GM19025 (cell line): ENCODE data around the gene ATP5F1E.
"Not testable (repeated sequence)": the region's sequence is repeated elsewhere in the genome, so short reads cannot be mapped to it uniquely, and the experiment has no call there.

Source experiments
- ATAC-seq: cut with Tn5 transposase; IDR thresholded peaks from one replicate; pipeline ENCODE4 v1.9.1; 2021; ENCODE audit warnings: mild to moderate bottlenecking, low read depth, moderate library complexity; ENCODE audit not compliant: unreplicated experiment

Gene ATP5F1E

DNA sequence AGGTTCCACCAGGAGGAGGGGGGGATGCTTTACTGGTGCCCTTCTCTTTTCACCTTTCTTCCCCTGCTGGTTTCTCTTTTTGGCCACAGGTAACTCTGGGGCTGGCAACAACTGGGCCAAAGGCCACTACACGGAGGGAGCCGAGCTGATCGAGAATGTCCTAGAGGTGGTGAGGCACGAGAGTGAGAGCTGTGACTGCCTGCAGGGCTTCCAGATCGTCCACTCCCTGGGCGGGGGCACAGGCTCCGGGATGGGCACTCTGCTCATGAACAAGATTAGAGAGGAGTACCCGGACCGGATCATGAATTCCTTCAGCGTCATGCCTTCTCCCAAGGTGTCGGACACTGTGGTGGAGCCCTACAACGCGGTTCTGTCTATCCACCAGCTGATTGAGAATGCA lies 8.5 kb downstream of the ATP5F1E start:
- no peak for ATAC-seq

DNA sequence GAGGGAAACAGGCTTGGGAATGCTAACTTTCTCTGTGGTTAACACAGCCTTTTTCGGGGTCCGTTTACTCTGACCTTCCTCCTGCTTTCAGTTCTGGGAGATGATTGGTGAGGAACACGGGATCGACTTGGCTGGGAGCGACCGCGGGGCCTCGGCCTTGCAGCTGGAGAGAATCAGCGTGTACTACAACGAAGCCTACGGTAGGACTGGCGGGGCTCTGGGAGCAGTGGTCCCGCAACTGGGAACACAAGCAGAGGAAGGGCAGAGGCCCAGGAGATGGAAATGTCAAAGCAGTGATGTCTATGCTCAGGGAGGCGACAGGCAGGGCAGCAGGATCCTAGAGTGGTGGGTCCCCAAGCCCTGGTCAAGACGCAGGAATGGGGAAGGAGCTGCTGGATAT lies 9.4 kb downstream of the ATP5F1E start:
- ATAC-seq: no peak

DNA sequence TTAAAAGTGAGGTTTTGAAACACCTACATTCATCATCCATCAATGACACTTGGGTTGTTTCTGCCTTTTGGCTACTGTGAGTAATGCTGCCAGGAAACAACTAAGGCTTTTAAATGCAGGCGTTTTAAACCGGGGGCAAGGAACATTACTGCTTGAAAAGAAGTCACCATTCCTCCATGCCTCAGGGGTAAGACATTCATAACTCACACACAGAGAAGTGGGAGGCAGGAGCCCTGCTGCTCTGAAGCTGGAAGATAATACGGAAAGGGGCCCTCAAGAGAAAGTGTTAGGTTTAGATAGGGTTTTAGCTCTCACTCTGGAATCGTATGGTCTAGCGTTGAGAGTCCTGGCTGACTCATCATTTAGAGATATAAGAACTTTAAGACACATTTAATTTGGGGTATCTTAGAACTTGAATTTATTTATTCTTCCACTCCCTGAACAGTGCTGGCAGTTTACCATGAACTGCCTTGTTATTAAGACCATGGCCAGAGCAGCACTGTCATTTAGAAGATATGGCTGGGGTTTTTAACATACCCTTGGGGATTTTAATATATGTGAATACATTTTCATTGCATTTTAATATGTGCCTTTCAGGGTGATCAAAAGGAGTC lies 11.1 kb downstream of the ATP5F1E start:
- no peak for ATAC-seq

DNA sequence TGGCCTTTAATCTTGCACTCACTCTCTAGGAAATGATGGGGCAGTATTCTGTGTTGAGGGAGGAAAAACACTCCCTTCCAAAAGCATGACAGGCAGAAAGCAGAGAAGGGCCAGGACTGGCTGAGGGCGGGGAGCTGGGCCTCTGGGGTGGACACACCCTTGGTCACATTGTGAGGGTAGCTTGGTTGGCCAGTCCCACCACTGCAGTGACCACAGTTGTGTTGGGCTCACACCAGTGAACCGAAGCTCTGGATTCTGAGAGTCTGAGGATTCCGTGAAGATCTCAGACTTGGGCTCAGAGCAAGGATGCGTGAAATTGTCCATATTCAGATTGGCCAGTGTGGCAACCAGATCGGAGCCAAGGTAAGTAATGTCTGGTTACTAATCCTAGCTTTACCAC lies 12.9 kb downstream of the ATP5F1E start, which contains the start of gene TUBB1:
TSS of gene TUBB1 (plus strand) at position 213 of the 400 bp plus-strand sequence. CDS start at position 307, 94 bp downstream.
- no peak for ATAC-seq

DNA sequence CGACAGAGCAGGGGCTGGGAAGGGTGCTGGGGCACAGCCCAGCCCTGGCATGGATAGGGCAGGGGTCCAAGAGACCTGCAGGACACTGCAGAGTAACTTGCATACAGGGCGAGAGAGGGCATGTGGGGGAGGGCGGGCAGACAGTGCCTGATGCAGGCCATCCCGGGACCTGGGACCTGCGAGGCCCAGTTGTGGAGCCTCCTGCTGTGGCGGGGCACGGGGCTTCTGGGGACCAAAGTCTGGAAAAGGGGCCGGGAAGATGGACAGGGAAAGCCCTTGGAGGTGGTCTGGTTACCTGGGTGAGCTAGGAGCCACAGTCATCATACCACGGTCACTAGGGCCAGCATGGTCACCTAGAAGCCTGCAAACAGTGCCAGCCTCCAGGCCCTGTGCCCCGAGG lies 13.3 kb downstream of the ATP5F1E start:
- ATAC-seq: no peak

DNA sequence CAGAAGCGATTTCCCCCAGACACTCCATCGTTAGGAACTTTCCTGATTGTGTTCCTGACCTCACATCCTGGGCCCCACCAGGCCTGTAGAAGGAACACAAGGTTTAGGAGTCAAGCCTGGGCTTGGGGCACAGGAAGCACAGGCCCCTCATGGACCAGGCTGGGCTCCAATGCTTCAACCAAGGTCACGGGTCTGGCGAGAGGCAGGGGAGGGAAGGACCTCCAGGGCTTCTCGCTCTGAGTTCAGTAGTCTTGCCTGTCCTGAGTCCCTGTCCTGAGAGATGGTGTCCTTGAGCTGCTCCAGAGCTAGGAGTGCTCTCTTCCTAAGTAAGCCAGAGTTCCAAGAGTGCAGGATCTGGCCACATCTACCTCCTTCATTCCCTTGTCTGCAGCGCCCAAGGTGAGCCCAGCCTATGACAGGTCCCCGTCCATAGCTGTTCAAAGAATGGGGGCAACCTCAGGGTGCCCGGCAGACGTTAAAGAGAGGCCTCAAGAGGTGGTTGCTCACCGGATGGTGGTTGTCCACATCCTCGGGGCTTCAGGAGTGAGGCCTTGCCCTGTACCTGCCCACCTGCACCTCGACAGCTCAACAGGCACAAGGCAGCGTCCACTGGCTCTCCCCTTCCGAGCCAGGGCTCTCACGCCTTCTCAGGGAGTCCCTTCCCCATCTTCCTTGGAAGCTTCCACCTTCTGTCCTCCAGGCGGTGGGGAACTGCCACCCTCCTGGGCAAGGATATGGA lies 14.5 kb downstream of the ATP5F1E start:
- ATAC-seq: no peak

DNA sequence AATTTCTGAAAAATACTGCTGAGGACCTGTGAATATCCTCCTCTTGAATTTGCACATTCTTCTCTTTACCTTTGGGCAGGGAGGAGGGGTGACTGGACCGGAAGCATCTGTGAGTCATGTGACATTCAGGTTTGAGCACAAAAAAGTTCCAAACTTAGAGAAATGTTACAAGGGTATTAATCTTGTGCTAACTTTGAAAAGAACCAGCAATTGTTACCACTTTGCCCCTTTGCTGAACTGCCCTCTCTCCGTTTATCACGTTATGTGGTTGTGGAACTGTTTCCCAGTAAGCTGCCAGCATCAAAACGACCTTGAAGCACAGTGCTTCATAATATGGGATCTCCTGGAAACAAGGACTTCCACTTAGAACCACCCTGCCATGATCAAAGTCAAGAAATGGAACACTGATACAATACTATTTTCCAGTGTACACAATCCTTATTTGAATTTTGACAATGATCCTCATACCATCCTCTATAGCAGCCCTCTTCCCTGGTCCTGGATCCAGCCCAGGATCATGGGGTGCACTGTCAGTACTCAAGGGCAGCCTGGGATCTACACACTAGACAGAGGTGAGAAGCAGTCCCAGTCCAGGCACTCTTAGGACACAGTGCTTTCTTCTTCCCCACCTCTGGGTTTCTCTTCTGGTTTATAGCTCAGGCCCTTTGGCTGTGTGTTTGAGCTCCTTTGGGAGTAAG lies 15.2 kb downstream of the ATP5F1E start:
- no peak for ATAC-seq

DNA sequence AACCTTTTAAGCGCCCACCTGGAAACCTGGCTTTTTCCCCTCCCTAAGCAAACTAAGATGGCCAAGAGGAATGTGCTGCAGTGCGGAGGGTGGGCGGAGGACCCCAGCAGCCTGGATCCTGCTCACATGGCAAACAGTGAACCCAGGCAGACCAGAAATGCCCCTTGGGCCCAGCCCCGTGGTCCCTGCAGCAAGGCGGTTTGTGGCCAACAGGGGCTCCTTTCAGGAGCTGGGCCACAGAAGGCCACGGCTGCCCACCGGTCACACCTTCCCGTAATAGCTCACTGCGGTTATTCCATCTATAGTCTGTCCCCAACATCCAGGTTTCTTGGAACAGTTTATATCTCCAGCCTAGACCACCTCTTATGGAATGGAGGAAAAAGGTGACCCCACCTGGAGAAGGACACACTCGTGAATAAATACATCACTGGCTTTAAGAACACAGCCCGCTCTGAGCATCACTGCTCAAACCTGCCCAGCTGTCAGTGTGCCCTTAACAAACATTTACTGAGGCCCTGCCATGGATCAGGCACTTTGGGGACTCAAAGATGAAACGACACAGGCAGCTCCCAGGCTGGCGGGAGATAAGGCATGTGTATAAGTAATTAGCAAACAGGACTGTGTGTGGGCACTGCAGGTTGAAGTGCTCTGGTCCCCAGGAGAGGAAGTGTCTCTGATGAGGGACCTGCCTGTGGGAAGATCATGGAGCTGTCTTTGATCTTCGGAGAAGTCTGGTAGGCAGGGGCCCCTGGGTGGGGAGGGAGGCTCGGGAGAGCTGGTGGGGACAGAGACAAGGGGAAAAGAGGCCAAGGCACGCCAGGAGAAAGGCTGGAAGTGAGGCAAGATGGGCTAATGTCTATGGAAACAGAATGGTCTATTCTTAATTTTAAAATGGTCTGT lies 16.1 kb downstream of the ATP5F1E start:
- ATAC-seq: no peak

DNA sequence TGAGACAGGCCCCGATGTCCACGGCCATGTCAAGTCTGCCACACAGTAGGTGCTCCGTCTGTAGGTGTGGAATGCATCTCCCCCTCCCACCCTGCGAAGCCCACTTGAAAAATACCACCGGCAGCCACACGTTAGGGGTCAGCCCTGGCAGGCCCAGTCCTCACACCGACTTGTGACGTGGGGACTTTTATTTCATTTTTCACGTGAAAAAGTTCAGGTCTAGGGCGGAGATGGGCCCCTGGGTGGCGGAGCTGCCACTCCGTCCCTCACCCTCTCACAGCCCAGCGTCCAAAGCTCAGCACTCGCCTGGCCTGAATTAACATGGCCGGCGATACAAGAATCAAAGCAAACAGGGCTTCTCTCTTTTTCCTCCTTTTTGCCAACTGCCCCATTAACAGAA lies 16.7 kb downstream of the ATP5F1E start:
- ATAC-seq: no peak

DNA sequence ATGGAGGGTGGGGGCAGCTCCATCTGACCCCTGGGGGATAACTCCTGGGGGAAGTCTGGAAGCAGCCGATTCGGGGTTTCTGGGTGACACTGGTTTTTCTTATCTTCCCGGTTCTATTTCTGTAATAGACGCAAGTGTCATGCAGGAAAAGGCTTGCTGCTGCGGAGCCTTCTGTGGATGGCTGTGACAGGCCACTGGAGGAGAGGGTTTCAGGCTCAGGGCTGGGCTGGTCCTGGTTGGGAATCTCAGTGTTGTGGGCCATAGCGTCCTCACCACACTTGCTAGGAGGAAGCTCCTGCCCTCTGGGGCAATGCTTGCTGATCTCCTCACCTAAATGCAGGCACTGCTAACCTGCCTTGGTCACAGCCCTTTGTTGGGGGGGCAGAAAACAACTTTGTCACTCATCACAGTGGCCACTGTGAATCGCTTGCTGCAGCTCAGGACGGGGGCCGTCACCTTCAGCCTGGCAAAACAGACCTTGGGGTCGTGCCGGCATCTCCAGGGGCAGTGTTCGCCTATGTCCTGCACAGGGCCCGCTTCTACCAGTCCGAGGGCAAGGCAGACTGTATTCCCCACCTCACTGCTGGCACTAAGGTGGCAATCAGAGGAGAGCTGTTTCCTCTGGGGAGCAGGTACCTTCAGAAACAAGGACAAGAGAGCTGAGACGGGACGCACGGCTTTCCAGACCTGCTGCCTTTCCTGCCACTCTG lies 17.3 kb downstream of the ATP5F1E start:
- no peak for ATAC-seq

DNA sequence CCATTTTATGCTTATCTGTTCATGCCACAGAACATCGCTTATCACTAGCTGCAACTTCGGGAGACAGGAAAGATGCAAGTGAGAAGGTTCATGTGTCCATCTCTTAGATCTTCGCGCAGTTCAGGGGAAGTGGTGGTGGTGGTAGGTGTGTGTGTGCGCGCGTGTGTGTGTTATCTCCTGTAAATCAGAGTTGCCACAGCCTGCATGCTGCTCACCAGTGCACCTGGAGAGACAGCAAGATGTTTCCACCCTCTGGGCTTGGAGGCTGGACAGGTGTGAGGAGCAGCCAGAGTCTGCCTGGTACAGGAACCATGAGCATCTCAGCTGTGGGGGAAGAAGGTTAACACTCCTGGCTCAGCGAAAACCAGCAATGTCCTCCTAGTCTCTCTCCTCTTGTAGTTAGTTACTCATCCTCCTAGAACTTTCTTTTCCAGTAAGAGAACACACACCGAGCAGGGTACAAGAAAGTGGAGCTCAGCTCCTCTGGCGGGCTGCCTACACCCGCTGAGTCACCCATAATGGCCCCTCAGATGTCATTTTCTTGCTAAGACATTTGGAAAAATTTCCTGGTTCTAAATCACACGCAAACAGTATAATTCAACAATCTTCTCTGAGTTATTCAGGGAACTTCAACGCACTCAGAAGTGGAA lies 18.1 kb downstream of the ATP5F1E start:
- ATAC-seq: no peak

DNA sequence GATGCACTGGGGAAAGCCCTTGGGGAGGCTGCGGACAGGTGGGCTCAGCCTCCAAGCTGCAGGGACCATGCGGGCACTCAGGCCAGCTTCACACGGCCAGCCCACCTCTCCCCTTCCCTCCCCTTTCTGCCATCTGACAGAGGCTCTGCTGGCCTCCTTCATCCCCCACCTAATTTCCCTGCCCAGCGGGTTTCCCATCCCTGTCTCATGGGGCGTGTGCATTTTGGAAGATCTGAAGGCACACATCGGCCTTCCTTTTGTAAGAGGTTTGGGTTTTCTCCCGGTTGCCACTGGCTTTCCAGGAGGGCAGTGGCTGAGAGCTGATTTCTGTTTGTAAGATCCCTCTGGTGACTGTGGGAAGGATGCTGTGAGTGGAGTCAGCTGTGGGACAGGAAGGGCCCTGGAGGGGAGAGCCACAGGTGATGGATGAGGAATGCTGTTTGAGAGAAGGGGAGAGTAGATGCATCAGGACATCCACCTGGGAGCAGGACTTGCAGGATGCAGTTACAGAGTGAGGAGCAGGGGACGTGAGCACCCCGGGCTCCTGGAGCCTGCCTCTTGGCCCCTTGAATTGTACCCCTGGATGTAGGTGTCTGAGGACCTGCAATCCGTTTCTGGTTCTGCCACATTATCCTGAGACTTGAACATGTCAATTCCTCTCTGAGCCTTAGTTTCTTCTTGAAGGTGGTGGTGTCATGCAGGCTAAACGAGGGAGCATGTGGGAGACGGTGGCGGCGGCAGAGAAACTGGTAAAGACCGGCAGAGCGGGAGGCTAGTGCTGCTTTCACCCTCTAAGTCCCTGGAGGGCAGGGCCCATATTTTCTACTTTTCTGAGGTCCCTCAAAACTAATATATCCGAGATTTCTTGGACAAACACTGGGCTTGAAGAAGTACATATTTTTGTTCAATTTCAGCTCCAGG lies 18.8 kb downstream of the ATP5F1E start:
- no peak for ATAC-seq

DNA sequence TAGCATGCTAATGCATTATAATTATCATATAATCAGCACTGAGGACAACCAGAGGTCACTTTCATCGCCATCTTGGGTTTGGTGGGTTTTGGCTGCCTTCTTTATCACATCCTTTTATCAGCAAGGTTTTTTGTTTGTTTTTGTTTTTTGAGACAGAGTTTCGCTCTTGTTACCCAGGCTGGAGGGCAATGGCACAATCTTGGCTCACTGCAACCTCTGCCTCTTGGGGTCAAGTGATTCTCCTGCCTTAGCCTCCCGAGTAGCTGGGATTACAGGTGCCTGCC lies 20.3 kb downstream of the ATP5F1E start:
- ATAC-seq: not testable (repeated sequence)

DNA sequence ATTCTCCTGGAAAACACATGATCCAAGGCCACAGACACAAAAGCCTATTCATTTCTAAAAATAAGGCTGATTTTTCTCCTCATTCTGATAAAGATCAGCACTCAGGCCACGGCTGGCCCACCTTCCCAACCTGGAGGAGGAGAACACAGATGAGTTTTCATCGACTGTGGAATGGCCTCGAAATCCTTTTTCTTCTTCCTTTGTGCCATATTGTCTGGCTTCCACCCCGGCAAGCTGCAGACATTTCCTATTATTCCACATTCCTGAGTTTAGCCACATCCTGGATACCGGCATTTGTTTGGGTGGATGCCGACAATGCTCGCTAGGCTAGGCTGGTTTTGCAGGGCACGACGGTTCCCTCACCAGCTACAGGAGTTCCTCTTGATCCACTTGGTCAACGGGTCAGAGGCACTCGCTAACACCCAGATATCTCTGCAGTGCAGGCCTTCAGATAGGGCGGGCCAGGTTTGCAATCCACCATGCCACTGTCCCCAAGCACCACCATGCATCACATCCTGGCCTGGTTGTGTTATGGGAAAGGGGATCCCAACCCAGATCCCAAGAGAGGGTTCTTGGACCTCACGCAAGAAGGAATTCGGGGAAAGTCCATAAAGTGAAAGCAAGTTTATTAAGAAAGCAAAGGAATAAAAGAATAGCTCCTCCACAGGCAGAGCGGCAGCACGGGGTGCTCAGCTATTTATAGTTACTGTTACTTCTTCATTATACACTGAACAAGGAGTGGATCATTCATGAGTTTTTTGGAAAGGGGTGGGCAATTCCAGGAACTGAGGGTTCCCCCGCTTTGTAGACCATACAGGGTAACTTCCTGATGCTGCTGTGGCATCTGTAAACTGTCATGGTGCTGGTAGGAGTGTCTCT lies 20.9 kb downstream of the ATP5F1E start:
- no peak for ATAC-seq

DNA sequence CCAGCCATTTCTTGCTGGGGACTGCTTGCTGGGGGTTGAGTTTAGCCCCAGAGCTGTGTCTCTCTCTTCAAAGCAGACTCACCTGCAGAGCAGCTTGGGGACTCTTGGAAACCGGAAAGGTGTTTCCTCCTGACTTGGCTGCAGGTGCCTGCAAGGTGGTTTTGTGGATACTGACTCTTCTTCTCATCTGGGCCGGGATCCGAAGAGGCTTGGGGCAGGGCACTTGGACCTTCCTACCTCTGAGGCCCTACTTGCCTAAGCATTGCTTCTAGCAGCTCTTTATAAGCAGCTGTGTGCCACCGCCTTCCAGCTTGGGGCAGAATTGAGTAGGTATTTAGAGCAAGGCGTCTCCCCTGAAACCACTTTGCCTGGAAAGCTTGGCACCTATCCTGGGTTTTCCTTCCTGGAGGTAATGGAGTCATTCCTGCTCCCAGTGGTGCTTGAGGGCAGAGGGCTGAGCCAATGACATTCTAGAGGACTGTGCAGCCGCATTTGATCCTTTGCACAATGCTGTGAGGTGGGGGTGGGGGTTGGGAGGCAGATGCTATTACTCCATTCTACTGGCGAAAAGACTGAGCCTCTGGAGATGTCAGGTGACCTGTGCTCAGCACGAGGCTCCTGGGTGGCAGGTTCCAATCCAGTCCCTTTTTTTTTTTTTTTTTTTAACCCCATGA lies 21.7 kb downstream of the ATP5F1E start:
- no peak for ATAC-seq

DNA sequence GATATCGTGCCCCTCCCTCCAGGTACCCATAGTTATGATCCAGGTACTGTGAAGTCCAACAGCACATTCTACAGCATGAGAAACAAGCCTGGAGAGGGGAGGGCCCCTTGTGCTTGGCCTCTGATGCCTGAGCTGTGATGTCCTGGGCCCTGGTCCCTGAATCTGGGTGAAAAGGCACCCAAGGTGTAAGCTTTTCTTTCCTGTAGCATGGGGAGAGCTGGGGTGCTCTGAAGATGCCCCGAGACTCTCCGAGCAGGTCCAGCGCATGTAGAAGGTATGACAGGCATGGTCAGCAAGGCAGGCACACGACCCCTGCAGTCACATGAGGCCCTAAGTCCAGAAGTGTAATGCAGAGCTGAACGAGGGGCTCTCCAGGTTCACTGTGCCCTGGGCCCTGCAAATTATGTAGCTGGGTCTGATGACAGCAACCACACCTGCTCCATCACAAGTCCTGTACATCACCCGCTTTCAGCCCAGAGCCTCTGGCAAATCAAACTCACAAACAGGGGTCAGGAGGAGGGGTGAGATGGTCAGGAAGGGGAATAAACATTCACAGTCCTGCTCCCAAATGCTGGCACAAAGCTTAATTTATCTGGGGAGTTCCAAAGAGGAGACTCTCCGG lies 23.3 kb downstream of the ATP5F1E start:
- no peak for ATAC-seq
